ENCODE data around the gene ZGRF1.
A peak's percentile ranks its signal among the peaks of the same experiment; 100 is the strongest.

The ZGRF1 gene

DNA sequence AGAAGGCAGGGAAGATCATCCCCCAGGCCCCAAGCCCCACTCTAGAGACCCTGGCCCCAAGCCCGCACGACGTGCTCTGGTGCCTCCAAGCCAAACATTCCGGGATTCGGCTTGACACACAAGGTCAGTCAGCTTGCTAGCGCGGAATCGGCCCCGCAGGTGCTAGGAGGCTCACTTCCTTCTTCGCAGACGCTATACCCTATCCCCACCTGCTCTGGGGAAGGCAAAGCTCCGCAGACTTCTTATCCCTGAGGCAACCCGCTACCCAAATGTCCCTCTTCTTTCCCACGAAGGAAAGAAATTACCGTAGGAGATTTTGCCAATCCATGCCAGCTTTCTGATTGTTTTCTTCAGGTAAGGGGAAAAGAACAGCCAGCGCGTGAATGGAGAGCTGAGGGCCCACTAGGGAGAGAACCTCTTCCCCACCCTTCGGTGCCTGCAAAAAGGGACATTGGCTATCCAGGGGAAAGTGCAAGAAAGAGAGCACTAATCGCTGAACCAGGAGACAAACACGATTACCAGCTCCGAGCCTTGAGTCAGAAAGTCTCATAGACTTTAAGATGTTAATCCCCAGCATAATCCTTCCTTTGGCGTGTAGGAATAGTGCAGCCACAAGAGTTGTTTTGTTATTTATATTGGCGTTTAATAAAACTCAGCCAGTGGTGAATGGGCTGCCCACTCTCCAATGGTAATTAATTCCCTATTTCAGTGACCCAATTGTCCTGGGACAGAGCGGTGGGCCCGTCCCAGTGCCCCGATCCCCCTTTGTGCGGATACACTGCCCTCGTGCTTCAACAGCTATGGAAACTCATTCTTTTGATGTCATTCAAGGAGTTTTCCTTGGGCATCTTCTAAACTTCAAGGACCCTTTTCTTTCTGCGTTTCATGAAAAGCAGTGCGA lies 115.3 kb downstream of the ZGRF1 start:
- TF ChIP-seq, protein P1, sequence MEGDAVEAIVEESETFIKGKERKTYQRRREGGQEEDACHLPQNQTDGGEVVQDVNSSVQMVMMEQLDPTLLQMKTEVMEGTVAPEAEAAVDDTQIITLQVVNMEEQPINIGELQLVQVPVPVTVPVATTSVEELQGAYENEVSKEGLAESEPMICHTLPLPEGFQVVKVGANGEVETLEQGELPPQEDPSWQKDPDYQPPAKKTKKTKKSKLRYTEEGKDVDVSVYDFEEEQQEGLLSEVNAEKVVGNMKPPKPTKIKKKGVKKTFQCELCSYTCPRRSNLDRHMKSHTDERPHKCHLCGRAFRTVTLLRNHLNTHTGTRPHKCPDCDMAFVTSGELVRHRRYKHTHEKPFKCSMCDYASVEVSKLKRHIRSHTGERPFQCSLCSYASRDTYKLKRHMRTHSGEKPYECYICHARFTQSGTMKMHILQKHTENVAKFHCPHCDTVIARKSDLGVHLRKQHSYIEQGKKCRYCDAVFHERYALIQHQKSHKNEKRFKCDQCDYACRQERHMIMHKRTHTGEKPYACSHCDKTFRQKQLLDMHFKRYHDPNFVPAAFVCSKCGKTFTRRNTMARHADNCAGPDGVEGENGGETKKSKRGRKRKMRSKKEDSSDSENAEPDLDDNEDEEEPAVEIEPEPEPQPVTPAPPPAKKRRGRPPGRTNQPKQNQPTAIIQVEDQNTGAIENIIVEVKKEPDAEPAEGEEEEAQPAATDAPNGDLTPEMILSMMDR (IDR thresholded peaks at IDR 0.05; ENCODE audit: insufficient read depth, low read depth, low read length, missing control alignments) = no peak
- H3K4me3 ChIP-seq (ENCODE audit: low read depth, low read length) = peak overlapping the region; percentile 61
- peak; percentile 42 for DNase-seq (ENCODE audit: low read depth)

DNA sequence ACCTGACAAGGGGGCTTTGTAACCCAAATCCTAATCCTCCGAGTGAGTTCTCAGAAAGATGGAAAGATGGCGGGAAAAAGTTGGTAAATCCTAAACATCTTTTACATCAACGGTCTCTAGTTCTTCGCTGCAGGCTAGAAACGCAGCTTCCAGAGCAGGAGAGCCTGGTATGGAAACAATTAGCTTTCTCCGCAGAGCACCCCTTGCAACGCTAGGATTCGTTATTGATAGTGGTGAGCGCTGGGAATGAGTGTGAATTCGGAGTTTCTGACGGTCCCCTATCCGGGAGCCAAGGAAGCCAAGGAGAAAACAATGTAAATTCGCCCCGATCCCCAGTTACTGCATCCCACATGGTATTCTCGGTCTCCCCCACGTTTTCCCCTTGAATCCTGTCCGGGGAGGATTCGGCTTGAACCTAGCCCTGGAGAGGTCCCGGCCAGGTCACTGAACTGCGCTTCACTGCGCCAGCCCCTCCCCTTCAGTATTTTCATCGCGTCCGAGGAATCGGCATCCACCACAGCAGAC lies 116.0 kb downstream of the ZGRF1 start:
- peak overlapping the region; percentile 61 for H3K4me3 ChIP-seq (ENCODE audit: low read depth, low read length)
- DNase-seq (ENCODE audit: low read depth) = no peak
- TF ChIP-seq, protein P1 (IDR thresholded peaks at IDR 0.05; ENCODE audit: insufficient read depth, low read depth, low read length, missing control alignments) = no peak

DNA sequence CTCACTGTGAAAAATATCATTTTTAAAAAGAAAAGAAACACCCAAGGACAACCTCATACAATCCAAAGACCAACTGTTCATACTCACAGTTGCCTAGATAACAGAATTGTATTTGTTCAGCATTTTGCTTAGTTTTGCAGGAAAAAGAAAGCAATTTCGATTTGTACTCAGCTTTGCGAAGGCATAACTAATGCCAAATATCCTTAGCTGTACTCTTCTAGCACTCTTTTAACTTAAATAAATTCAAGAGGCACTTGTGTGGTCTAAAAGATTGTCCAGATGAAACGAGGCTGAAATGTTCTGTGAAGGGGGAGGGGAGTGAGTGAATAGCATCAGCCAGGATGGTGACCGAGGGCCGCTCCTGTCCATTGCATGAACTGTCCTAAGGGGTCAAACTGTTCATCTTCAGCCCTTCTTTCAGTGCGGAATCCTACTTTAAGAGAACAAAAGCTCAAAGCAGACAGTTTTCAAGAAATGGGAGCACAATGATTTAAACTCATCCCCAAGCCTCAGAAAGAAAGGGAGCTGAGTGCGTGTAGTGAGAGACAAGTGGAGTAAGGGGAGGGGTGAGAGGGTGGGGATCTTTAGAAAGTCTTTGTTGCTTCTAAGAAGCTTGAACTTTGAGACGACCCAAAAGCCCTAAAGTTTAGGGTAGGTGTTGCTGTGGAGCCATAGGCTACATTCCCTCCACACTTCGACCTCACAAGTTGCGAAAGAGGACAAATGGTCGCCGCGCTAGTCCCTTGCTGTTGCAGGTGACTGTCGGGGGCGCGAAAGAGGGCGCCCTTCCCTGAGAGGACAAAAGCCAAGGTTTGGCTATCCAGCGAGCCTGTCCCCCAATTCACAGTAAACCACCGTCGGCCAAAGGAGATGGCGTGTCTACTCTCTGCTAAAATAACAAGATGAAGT lies 116.8 kb downstream of the ZGRF1 start:
- H3K4me3 ChIP-seq (ENCODE audit: low read depth, low read length) = peak overlapping the region; percentile 61
- TF ChIP-seq, protein P1 (IDR thresholded peaks at IDR 0.05; ENCODE audit: insufficient read depth, low read depth, low read length, missing control alignments) = peak; percentile 30
- DNase-seq (ENCODE audit: low read depth) = peak; percentile 48

DNA sequence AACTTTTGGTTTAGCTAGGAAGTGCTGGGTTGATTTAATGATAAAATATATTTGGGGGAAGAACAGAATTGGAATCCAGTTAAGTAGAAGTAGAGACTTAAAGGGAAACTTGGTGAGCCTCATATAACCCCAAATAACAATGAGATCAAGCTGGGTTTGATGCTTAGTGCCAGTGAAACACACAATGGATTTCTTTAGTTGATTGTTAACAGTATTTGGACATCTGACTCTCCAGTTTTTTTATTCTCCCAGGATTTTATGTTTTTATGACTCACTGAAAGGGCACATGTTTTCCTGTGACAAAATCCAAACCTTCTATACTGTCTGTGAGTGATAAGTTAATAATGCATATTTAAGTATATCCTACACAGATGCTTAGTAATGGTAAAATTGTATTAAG lies 118.0 kb downstream of the ZGRF1 start:
- no peak overlapping the region for H3K4me3 ChIP-seq (ENCODE audit: low read depth, low read length)
- no peak for DNase-seq (ENCODE audit: low read depth)
- TF ChIP-seq, protein P1 (IDR thresholded peaks at IDR 0.05; ENCODE audit: insufficient read depth, low read depth, low read length, missing control alignments) = no peak

DNA sequence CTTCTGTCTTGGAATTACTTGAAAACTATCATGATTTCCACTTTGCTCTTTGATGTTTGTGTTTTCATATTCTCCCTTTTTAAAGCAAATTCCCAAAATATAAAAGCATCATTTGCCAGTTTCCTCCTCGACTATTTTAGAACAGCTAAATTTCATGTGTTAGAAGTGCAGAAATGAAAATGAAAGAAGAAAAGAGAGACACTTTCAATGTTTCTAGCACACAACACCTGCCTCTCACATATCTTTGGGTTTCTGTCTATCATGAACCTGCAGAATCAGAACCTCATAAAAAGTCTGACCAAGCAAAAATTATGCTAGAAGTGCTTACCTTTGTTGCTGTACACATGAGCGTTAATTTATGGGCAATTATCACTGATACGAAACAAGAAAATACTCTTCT lies 118.8 kb downstream of the ZGRF1 start:
- DNase-seq (ENCODE audit: low read depth) = no peak
- TF ChIP-seq, protein P1 (IDR thresholded peaks at IDR 0.05; ENCODE audit: insufficient read depth, low read depth, low read length, missing control alignments) = no peak
- peak overlapping the region; percentile 96 for H3K4me3 ChIP-seq (ENCODE audit: low read depth, low read length)

DNA sequence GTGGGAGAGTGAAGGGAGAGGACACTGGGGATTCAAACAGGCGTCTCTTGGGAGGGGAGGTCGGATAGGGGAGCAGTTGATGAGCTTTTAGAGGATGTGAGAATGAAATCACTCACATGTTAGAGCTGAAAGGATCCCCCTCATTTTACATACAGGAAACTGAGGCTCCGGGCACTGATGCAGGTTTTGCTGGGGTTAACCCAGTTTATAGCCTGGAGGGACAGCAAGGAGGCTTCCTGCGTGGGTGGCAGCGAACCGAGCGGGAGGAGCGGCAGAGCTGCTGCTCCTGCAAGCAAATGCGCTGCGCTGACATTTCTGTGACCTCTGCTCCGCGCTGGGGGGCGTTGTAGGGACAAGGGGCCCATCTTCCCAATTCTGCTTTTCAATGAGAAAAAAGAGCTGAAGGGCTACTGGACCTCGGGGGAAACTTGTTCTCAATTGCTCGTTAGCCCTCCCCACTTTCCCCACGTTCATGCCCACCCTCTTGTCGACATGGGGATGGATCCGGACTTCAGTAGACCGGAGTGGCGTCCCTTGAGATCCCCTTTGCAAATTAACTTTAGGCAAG lies 119.6 kb downstream of the ZGRF1 start:
- H3K4me3 ChIP-seq (ENCODE audit: low read depth, low read length) = peak overlapping the region; percentile 96
- TF ChIP-seq, protein P1 (IDR thresholded peaks at IDR 0.05; ENCODE audit: insufficient read depth, low read depth, low read length, missing control alignments) = peak; percentile 3
- DNase-seq (ENCODE audit: low read depth) = peak; percentile 80
